SK-N-SH (cell line): ENCODE results near the gene NBL1.

Source experiments
- EP300 ChIP-seq, 2 experiments: IDR thresholded peaks; 2 replicates each; pipeline versions ENCODE4 v1.4.0 to v1.6.1; 2012; ENCODE audit warnings: borderline replicate concordance in 1 of 2, low read depth in 1 of 2, low read length in 1 of 2
- TF ChIP-seq, protein P1 (sequence below): fragments of 200-600 bp; sonication (generic); IDR thresholded peaks from 2 replicates; pipeline ENCODE4 v1.6.1; 2017; ENCODE audit warnings: antibody characterized with exemption, mild to moderate bottlenecking, moderate library complexity
- TF ChIP-seq, protein P2 (sequence below): IDR thresholded peaks from 2 replicates; pipeline ENCODE4 v1.4.0; 2012; ENCODE audit warnings: low read depth

DNA sequence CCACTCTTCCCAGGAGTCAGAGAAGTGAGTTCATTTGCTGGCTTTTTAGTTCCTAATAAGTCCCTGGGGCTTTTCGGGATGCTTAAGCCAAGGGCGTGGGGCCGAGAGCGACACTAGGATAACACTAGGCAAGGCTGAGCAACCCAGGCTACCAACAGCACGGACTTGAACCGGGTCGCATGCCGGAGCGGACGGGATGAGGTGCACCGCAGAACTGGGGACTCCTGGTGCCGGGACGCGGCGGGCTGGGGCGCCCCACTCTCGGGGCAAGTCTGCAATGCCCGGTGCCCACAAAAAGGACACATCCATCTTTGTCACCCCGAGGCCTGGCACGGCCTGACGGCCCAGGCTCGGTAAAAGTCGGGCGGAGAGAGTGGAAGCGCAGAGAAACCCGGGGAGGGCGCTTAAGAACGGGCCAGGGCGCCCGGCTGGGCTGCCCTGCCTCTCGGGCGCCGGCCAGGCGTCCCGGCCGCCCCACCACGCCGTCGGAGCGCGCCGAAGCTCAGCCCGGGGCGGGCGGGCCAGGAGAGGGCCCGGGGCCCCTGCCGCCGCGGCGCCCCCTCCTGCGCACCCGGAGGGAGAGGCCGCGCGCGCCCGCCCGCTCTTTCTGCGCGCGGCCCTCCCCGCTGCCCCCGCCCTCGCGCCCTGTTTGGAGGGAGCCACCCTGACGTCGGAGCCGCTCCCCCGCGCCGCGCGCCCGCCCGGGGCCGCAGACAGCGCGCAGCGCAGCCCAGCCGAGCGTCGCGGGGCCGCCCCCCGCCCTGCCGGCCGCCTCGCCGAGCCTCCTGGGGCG is at the start of gene NBL1:
- TF ChIP-seq, protein P1, sequence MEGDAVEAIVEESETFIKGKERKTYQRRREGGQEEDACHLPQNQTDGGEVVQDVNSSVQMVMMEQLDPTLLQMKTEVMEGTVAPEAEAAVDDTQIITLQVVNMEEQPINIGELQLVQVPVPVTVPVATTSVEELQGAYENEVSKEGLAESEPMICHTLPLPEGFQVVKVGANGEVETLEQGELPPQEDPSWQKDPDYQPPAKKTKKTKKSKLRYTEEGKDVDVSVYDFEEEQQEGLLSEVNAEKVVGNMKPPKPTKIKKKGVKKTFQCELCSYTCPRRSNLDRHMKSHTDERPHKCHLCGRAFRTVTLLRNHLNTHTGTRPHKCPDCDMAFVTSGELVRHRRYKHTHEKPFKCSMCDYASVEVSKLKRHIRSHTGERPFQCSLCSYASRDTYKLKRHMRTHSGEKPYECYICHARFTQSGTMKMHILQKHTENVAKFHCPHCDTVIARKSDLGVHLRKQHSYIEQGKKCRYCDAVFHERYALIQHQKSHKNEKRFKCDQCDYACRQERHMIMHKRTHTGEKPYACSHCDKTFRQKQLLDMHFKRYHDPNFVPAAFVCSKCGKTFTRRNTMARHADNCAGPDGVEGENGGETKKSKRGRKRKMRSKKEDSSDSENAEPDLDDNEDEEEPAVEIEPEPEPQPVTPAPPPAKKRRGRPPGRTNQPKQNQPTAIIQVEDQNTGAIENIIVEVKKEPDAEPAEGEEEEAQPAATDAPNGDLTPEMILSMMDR: no peak
- no peak for TF ChIP-seq EP300 (IDR thresholded peaks at IDR 0.05; ENCODE audit: borderline replicate concordance in 1 of 2, low read depth in 1 of 2, low read length in 1 of 2)
- TF ChIP-seq, protein P2, sequence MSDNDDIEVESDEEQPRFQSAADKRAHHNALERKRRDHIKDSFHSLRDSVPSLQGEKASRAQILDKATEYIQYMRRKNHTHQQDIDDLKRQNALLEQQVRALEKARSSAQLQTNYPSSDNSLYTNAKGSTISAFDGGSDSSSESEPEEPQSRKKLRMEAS: no peak
